NCI-H69 (cell line): Measurements from ENCODE around the gene OLFM1.
"Not testable (repeated sequence)": the region's sequence is repeated elsewhere in the genome, so short reads cannot be mapped to it uniquely, and the experiment has no call there.

Experiments used
- DNase-seq: peaks from one replicate; lab custom pipeline; 2025; lab: John Stamatoyannopoulos, UW

OLFM1 gene

DNA sequence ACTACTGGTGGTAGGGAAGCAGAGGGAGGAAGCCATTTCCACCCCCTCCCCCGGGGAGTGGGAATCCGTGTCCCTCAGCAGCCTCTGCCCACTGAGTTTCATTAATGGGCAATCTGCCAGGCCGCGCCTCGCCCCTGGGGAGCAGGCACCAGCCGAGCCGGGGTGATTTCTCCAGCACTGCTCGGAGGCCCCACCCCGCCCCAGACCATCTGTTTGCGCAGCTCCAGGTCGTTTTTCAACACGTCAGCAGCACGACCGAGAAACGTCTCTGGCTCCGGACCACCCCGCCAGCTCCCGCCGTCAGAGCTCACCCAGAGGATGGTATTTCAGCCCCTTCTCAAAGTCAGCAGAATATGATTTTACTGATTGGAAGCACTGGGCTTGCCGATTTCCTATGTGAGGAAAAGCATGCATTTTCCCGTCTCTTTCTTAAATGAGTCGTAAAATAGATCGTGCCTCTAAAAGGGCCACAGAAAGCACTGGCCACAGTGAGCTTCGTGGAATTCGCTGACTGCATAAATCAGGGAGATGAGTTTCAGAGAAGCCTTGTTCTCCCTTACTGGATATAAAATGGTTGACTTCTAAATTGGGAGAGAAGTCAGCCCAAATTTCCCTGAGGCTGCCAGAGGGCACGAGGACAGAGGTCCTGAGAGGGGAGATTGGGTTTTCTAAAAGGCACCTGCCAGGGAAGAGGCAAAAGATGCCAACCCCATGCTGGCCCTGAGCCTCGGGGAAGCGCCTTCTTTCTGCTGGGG, 47.0 kb downstream of the OLFM1 start:
- peak; percentile 92 for DNase-seq

DNA sequence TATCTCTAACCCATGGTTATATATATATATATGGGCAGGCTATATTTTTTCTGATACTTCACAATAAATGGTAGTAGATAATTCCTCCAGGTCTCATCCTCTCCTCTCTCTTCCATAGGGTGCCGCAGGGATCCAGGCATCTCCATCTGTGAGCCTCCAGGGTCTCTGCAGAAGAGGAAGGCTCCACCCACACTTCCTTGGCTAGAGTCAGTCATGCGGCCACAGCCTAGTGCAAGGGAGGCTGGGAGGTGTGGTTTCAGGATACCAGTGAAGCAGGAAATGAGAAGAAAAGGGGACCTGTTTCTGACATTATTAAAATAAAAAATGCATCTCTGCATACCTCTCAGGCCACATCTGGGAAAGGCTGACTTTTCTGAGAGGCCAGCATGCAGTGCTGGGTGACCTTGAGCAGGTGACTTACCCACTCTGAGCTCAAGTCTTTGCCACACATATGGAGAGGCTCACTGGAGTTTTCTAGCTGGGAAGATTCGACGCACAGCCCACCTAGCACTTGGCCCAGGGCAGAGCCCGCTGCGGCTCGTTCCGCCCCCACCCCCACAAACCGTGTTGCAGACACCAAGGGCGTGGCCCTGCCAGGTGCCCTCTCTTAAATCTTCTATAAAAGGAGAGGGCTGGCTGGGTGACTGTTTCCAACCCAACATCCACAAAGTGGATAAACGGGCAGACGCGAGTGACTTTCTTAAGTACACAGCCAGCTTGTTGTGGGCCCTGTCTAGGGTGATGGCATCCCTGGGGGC, 47.9 kb downstream of the OLFM1 start:
- peak; percentile 42 for DNase-seq

DNA sequence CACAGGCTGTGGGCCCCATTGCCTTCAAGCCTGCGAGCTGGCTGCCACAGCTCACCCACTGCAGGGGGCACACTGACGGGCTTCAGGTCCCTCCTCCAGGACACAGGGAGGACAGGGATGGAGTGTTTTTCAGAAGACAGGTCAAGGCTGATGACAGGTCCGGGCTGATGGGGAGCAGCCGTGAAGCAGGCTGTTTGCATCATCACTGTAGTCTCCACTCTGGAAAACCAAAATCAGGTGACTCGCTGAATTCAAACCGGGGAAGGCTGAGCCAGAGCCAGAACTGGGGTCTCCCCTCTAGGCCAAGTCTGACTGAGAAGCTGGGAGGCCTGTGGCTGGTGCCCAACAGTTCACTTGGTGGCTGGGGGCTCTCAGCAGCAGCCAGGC, 48.5 kb downstream of the OLFM1 start:
- DNase-seq = no peak

DNA sequence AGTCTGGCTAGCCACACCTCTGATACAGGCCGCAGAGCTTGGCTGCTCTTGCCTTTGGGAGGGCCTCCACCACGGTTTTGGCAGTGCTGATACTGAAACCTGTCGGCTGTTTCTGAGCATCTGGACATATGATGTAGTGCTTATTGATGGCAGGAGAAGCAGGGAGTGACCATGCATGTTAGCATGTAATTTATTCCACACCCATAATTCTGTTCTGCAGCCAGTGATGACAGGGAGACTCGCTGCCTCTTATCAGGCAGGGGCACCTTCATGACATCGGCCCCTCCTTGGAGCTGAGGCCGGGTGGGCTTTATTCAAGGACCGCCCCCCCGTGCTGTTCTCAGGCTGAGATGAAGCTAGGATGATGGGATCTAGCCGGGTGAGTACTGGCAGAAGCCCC, 49.0 kb downstream of the OLFM1 start:
- peak; percentile 72 for DNase-seq

DNA sequence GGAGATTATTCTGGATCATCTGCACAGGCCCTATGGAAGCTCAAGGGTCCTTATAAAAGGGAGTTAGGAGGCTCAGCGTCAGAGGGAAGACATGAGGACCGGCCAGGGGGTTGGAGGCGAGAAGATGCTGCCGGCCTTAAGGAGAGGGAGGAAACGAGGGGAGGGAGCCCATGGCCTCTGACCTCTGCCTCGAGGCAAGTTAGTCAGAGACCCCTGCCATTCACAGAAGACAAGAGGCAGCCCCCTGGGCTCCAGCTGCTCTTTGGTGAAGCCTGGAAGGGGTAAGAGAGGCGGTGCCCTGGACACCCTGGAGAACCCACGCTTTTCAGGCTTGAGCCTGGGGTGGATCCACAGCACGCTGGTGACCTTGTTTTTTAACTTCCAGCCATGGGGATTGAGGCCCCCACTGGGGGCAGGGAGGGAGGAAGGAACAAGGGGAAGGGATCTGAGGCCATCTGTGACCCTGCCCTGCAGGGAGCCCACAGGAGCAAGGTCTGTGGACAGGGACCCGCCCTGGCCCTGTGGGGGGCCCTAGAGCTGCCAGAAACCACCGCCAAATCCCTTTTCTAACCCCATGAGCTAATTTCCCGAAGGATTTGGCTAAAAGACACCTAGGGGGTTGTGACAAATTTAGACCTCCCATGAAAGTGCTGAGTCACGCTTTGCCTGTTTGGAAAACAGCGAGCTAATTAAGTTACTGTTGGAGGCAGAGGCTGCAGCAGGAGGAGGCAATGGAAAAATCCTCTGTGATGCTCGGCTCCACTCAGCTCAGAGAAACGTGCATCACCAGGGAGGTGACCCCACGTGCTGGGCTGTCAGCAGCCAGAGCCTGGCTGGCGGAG, 49.7 kb downstream of the OLFM1 start:
- DNase-seq = peak; percentile 96

DNA sequence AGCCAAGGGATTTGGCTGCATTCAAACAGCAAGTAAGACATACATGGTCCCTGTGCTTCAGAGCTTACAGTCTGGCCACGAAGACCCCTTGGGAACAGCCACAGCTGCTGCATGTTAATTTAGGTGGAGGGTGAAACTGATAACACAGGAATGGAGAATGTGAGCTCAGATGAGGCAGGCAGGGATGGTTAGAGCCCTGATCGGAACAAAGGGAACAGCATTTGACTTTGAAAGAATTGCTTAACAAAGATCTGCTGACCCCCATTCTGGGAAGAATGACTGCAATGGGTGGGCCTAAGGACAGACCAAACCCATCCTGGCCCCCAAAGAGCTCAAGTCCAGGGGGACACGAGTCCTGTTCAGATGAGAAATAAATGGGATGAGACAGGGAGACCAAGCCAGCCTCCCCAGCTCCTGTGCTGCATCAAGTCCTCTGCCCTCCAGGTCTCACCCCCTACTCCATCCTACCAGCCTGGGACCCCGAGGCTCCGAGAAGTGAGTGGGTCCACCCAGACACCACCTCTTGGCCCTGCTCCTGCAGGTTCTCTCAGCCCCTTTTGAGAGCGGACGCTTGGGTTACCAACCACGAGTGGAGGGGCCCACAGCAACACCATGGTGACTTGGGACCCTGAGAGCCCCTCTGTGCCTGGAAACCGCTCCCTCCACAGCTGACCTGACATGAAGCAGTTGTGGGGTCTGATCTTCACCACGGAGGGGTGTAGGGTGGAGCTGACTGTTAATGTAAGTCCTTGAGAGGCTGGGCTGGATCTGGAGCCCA, 50.8 kb downstream of the OLFM1 start:
- DNase-seq = no peak

DNA sequence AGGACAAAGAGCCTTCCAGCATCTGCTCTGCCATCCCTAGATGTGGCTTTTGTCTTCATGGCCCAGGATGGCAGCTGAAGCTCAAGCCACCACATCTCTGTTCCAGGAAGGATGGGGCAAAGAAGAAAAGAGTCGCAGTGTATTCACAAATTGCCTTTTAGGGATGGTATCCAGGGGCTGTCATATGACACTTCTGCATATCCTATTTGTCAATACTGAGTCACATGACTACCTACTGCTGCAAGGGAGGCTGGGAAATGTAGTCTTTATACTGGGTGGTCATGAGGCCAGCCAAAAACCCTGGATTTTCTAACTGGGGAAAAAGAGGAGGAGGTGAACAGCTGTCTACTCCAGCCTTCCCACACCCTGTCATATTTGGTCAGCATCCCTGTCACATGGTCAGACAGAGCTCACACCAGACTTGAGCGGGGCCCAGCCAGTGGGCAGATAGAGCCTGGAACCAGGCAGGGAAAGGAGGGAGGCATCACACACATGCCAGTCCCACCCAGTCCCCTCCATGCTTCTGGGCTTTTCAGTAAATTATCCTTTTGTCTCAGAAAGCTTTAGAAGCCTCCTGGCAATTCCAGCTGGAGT, 52.0 kb downstream of the OLFM1 start:
- peak; percentile 38 for DNase-seq

DNA sequence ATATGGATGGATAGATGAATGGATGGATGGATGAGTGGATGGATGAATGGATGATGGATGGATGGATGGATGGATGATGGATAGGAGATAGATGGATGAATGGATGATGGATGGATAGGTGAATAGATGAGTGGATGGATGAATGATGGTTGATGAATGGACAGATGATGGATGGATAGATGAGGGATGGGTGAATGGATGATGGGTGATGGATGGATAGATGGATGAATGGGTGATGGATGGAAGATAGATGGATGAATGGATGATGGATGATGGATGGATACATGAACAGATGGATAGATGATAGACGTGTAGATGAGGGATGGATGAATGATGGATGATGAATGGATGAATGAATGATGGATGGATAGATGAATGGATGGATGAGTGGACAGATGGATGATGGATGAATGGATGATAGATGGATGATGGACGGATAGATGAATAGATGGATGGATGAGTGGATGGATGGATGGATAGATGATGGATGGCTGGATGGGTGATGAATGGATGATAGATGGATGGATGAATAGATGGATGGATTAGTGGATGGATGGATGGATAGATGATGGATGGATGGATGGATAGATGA, 53.8 kb downstream of the OLFM1 start:
- DNase-seq = no peak

DNA sequence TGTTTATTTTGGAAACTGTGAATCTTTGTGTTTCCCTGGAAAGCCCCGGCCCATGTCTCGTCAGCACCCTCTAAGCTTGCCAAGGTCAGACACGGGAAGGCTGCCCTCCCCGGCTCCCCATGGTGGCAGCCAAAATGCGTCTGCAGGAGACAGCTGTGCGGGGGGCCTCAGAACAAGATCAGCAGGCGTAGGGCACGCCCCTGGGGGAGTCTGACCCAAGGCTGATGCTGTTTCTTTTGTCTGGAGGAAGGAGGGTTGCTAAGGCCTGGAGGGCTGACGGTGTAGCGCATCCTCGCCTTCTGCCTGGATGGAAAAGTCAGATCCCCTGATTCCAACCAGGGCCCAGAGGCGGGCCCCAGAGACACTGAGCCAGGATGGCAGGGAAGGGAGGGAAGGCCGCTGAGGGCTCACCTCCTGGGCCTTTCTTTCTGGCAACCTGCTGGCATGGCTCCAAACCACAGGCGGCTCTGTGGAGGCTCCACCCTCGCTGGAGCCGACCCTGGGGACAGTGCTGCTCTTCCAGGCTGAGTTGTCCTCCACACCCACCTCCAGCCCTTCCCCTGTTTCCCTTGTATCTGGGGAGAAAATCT, 57.2 kb downstream of the OLFM1 start:
- DNase-seq = peak; percentile 95

DNA sequence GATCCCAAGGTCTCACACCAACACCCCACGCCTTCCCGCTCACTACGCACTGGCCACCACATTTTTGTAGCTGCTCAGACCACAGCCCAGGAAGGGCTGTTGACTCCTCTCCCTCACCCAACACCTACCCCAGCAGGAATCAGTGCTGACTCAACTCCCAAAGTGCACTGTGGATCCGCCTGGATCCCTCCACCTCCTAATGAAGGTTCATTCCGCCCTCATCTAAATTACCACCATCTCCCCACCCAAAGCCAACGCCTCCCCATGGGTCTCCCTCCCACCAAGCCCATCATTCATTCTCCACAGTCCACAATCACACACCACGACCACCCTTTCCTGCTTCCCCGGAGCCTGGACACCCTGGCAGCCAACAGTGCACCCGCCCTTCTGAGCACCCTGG, 57.8 kb downstream of the OLFM1 start:
- peak; percentile 39 for DNase-seq

DNA sequence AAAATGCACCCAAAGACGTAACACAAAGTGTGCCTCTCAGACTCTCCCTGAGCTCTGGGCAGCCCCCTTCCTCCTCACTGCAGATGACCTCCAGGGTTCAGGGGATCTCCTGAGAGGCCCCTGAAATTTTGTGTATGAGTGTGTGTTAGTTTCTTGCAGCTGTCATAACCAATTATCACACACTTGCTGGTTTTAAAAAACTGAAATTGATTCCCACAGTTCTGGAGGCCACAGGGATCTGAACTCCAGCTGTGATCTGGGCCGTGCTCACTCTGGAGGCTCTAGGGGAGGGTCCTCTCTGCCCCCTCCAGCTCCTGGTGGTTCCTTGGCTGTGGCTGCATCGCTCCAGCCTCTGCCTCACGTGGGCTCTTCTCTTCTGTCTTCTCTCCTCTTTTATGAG, 58.8 kb downstream of the OLFM1 start:
- DNase-seq = no peak

DNA sequence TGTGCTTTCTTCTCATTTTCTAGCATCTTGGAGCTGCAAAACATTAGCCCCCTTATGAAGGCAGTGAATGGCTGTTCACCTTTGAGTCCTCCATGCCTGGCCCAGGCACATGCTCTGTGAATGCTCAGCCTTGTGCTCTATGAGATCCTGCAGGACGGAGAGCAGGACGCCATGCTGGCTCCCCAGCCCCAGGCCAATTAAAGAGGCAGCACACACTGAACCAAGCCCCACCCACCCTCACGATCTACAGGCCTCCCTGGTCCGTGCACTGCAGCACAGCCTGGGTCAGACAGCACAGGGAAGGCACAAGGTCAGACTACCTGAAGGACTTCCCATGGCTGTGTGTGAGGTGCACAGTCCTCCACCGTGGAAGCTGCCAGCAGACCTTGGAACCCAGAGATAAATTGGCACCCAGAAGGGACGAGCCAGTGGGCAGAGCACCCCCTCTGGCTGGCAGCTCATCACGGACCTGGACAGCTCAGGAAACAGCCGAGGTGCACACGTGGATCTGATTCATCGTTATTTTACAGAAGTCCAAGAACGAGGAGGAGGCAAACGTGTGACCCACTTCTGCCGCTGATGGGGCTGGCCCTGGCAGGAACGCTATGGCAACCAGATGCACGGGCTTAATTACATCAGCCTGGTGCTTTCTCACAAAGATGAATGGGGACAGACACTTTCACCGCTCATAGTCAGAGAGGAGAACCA, 59.5 kb downstream of the OLFM1 start:
- DNase-seq = peak; percentile 88

DNA sequence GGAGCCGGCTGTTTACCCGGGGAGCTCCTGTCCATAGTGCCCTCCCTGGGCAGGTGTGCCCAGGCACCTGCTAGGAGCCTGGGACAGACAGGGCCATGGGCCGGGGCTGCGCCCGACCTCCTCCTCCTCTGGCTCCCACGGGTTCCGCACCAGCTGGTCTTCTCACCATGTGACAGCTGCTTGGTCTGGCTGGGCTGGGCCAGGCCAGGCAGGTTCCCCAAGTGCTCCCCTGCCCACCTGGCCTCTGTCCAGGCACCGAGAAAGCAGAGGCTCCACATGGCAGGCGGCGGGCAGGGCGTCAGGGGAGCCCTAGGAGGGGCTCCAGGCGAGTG, 60.0 kb downstream of the OLFM1 start:
- peak; percentile 88 for DNase-seq

DNA sequence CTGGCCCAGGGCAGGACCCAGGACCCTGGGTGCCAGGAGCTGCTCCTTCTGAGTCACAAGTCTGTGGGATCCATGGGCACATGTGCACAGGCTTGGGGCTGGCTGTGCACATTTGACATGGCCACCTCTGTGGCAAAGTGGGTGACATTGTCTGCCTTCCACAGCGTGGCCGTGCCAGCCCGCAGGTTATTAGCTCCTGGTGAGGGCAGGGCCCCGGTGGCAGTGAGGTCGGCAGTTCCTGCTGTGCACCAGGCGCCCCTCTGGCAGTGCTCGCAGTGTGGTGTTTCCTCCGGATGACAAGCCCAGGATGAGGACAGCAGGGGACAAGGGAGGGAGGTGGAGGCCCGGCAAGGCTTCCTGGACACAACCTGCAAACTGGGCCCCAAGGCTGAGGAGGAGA, 60.5 kb downstream of the OLFM1 start:
- DNase-seq = no peak

DNA sequence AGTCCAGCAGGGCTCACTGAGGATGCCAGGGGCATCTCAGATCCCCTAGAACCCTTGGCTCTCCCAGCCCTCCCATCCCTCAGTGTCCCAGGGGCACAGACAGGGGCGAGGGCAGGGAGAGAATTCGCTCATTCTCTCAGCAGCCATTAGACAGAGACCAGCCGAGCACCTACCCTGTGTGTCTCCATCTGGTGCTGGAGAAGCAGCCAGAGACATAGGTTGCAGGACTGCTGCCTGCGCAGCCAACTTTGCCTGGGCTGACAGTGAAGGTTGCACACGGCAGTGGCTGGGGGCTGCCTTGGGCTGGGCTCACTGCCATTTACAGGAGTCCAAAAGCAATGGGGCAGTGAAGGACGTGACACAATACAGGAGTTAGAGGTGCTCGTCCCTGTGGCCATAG, 60.9 kb downstream of the OLFM1 start:
- no peak for DNase-seq

DNA sequence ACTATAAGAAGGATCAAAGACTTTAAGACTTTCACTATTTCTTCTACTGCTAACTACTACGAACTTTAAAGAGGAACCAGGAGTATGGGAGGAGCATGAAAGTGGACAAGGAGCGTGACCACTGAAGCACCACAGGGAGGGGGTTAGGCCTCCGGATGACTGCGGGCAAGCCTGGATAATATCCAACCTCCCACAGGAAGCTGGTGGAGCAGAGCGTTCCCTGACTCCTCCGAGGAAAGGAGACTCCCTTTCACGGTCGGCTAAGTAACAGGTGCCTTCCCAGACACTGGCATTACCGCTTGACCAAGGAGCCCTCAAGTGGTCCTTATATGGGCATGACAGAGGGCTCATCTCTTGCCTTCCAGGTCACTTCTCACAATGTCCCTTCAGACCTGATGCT, 62.4 kb downstream of the OLFM1 start:
- DNase-seq = not testable (repeated sequence)

DNA sequence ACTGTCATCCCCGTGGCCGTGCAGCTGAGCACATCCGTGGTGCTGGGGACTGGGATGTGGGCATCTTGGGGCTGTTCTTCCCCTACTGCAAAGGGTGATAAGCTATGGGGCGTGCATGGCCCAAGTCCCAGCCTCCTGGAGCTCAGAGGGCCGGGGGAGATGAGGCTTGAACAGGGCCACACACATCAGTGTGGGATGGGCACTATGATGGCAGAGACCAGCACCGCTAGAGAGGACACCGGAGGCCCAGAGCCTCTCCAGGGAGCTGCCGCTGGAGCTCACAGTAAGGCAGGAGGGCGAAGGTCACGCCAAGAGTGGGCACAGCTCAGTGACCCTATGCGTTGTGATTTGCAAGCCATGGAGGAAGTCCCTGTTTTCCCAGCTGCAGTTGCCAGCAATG, 63.5 kb downstream of the OLFM1 start:
- DNase-seq = no peak

DNA sequence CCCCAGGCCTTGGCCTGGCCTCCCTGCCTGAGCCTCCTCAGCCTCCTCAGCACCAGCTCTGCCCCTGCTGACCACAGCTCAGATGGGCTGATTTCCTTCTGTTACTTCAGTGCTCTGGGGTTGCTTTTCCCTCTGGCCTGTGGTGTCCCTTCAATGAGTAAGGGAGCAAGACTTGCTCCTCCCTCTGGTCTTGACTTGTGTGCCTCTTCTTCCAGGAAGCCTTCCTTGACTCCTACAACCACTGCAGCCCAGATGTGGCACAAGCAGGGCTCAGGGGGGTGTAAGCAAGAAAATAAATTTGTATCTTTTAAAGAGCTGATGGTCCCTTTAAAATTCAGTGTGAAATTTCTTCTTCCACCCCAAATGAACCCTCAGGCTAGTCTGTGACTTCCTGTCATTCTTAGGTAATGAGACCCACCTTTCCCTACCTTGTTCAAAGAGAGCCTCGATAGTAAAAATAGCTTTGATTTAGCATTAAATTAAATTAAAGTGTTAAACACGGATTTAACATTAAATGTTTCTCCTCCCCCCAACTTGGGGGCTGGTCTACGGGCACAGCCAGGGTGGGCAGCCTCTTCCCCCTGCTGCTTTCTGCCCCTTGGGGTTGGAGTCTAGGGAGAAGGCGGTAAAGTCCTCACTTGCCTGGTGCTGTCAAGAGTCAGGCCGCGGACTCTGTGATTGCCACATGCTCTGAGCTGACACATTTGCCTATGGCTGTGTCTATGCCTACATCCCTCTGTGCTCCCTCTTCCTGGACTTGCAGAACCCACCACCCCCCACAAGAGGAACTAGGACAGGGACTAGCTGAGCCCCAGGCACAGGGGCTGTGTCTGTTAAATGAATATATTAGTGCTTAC, 64.5 kb downstream of the OLFM1 start:
- no peak for DNase-seq

DNA sequence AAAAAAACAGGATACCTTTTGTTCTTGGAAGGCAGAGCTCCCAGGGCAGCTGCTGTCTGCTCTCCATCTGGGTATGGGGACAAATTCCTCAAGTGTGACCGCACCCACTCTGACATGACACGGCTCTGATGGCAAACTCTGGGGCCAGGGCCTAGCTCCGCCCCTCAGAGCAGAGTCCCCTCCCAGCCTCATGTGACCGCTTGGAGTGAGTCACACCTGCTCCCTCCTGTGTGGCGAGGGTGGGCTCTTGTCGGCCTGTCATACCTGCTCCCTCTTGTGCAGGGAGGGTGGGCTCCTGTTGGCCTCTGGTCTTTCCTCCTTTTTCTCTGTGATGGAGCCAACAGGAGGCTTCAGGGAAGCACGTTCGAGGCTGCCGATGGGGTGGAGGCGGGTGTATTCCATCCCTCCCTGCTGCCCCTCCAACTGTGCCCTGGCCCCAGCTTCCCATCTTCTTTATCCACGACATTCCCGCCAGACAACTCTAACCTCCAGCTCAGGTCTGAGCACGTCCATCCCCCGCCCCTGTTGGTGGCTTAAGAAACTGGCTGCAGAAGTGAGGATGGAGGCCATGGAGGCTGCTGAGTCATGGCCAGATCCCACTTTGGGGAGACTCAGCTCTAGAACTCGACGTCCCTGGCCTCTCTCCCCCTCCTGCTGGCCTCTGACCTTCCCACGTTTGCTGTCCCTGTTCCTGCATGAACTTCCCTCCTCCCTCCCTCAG, 65.3 kb downstream of the OLFM1 start:
- peak; percentile 68 for DNase-seq
